Measurements from ENCODE around the gene JADE1.

JADE1 gene

DNA sequence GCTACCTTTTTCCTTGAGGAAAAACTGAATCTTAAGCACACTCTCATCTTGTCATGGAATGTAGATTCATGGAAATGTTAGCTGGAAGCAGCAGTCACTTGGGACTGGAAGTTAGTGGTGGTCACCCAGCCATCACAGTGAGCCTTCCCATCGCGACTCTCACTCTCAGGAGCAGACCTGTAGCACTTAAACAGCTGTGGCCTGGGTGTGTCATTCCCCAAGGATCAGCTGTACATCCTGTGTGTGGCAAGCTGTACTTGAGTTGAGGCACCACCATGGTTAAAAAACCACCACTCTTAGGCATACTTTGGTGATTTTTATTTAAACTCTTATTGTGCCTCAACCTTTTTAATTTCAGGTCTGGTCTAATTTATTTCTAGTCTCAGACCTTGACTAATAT lies 46.7 kb downstream of the JADE1 start:
- no peak for DNase-seq (ENCODE audit: extremely low read depth, low read depth)
- TF ChIP-seq, protein P1, sequence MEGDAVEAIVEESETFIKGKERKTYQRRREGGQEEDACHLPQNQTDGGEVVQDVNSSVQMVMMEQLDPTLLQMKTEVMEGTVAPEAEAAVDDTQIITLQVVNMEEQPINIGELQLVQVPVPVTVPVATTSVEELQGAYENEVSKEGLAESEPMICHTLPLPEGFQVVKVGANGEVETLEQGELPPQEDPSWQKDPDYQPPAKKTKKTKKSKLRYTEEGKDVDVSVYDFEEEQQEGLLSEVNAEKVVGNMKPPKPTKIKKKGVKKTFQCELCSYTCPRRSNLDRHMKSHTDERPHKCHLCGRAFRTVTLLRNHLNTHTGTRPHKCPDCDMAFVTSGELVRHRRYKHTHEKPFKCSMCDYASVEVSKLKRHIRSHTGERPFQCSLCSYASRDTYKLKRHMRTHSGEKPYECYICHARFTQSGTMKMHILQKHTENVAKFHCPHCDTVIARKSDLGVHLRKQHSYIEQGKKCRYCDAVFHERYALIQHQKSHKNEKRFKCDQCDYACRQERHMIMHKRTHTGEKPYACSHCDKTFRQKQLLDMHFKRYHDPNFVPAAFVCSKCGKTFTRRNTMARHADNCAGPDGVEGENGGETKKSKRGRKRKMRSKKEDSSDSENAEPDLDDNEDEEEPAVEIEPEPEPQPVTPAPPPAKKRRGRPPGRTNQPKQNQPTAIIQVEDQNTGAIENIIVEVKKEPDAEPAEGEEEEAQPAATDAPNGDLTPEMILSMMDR (IDR thresholded peaks at IDR 0.05; ENCODE audit: low read depth, low read length), result no peak

DNA sequence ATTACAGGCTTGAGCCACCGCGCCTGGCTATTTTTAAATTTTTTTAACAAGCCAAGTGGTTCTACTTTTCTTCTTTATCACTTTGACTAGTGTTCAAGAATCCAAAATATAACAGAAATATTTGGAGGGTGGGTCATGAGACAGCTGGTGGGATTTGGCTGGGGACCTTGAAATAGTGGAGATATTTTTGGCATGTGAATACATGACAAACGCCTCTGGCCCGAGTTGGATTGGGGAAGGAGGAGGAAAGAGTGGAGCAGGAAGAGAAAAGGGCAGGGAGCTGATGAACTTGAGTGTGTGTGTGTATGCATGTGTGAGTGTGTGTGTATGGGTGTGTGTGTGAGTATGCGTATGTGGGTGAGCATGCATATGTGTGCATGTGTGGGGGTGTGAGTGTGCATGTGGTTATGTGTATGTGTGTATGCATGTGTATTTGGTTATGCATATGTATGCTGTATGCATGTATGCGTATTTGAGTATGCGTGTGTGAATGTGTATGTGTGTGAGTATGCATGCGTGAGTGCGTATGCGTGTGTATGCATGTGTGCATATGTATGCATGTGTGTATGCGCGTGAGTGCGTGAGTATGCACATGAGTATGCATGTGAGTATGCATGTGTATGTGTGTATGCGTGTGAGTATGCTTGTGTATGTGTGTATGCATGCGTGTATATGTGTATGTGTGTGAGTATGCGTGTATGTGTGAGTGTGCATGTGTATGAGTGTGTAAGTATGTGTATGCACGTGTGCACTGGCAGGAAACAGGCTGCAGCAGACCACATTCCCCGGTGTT lies 49.6 kb downstream of the JADE1 start:
- TF ChIP-seq, protein P1 (IDR thresholded peaks at IDR 0.05; ENCODE audit: low read depth, low read length), result no peak

GRCh38 chr4:128859887-128860677 lies 50.6 kb downstream of the JADE1 start:
- TF ChIP-seq, protein P1 (IDR thresholded peaks at IDR 0.05; ENCODE audit: low read depth, low read length), result no peak
- peak; percentile 49 for DNase-seq (ENCODE audit: extremely low read depth, low read depth)

More for the DNA sequence above, 49.6 kb downstream of the JADE1 start:
- DNase-seq (ENCODE audit: extremely low read depth, low read depth), result peak; percentile 16

DNA sequence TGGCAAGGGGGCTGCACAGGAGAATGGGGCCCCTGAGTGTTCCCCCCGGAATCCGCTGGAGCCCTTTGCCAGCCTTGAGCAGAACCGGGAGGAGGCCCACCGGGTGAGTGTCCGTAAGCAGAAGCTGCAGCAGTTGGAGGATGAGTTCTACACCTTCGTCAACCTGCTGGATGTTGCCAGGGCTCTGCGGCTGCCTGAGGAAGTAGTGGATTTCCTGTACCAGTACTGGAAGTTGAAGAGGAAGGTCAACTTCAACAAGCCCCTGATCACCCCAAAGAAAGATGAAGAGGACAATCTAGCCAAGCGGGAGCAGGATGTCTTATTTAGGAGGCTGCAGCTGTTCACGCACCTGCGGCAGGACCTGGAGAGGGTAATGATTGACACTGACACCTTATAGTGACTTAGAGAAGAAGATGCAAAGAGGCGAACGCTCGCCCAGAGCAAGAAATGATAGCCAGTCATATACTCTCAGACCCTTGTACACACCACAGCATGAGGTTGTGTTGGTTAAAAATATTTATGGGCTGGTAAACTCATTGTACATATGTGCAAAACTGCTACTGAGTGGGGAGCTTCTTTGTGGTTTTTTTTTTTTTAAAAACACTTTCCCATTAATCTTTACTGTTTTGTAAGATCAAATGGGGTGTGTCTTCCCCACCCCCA lies 52.5 kb downstream of the JADE1 start:
- DNase-seq (ENCODE audit: extremely low read depth, low read depth), result no peak
- TF ChIP-seq, protein P1 (IDR thresholded peaks at IDR 0.05; ENCODE audit: low read depth, low read length), result no peak

GRCh38 chr4:128862608-128863311 lies 53.3 kb downstream of the JADE1 start:
- no peak for DNase-seq (ENCODE audit: extremely low read depth, low read depth)
- TF ChIP-seq, protein P1 (IDR thresholded peaks at IDR 0.05; ENCODE audit: low read depth, low read length), result no peak

GRCh38 chr4:128863312-128864075 lies 54.0 kb downstream of the JADE1 start:
- TF ChIP-seq, protein P1 (IDR thresholded peaks at IDR 0.05; ENCODE audit: low read depth, low read length), result peak; percentile 83
- peak; percentile 52 for DNase-seq (ENCODE audit: extremely low read depth, low read depth)

Measured in AG09319 (cell line).